GM21576 (cell line): Measurements from ENCODE around the gene PITX1.
"Not testable (repeated sequence)": the region's sequence is repeated elsewhere in the genome, so short reads cannot be mapped to it uniquely, and the experiment has no call there.

Experiments
- ATAC-seq: cut with Tn5 transposase; IDR thresholded peaks from one replicate; pipeline ENCODE4 v1.9.1; 2021; ENCODE audit warnings: mild to moderate bottlenecking, moderate library complexity; ENCODE audit not compliant: unreplicated experiment

PITX1 gene

DNA sequence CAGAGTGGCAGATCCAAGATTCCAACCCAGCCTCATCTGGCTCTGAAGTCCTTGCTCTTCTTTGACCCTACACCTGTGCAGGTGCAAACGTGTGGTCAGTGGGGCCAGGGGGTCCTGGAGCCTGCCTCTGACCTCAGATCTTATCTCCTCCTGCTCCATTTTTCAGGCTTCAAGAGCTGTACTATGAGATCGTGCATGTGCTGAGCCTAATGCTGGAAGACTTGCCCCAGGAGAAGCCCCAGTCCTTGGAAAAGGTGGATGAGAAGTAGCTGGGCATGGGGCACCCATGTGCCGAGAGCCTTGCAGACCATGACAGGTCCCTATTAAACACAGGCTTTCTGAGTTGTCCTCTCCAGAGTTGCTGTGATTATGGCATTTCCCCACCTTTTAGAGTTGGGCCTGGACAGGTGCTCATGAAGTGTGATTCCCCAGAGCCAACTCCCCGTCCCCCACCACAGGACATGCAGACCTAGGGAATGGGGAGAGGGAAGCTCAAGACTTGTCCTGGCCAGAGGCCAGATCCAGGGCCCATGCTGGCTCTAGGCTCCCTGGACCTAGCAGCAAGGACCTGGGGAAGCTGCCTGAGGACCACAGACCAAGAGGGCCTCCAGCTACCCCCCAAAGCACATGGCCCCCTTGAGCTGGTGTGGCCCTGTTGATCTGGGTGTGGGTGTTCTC is 22.5 kb downstream of the PITX1 start:
- no peak for ATAC-seq

- ATAC-seq = no peak
Observed at GRCh38 chr5:135010502-135011354, 23.3 kb downstream of the PITX1 start.

DNA sequence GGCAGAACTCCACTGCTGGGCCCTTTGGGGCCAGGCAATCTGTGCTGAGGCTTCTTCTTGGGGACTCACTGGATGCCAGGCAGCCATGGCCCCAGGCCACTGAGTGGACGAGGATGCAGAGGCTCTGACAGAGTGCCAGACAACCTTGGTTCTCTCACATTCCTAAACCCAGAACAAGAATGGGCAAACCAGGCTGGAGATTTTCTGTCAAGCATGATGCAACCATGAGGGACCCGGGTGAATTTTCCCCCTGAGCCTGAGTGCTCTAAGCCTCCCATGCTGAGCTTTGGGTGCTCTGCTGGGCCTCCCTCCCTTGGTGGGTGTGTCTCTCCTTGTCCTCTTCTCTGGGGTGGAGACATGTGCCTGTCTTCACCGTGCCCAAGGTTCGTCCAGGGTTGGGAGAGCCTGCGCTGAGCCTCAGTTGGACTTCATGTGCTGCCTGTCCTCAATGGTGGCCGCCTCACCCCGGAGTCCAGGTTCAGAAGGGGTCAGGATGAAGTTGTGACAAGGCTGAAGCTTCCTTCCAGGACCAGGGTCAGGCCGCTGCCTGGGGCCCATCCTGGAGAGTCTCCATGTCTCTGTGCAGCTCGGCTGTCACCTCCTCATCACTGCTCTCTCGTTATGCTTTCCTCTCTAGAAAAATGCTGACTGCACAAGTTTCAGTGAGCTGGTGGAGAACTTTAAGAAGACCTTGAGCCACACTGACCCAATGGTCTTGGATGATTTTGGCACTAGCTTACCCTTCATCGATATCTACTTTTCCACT is 24.1 kb downstream of the PITX1 start:
- no peak for ATAC-seq

DNA sequence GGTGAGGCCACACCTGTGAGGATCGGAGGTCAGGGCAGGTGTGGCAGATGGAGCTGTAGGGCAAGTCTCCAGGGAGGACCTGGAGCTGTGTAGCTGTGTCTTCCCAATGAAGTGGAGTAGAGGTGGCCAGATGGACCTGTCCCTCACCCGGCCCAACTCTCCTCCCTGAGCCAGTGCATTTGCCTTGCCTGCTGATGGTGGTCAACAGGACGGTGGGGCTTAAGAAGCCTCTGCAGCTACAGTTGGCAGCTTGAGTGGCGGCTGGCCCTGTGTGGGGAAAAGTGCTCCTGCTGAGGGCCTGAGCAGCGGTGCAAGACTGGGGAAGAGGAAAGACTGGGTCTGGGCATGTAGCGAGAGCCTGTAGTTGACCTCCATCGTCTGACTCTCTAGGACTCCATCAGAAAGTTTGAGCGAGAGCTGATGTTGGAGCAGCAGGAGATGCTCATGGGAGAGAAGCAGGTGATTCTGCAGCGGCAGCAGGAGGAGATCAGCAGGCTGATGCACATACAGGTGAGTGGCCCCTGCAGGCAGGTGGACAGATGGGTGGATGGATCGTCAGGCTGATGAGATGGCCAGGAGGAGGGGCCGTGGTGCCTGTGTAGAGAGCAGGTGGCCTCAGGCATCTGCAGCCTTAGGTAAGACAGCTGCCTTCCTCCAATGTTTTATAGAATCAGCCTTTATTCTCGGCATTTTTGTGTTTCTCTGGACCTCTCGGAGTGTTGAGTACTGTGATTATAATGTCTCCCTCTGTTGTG is 24.9 kb downstream of the PITX1 start:
- no peak for ATAC-seq

- ATAC-seq = no peak
Observed at GRCh38 chr5:135008556-135008955, 25.5 kb downstream of the PITX1 start.

- no peak for ATAC-seq
Observed at GRCh38 chr5:135007749-135008363, 26.2 kb downstream of the PITX1 start.

GRCh38 chr5:135007305-135007704 is 26.7 kb downstream of the PITX1 start:
- no peak for ATAC-seq

DNA sequence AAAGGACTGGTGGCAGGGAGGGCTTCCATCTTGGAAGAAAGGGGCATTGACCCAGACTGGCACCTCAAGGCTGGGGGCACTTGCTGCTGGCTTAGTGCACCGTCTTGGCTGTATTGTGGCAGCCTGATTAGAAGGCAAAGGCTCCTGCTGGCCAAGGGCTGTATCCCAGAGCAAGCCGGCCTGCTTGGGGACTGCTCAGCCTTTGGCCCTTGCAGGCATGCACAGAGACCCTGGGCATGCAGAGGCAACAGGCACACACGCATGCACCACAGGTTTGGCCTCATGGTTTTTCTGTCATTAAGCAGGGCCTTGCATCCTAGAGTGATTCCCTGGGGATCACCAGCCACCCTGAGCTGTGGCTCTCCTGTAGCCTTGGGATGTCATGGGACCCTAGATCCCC is 29.0 kb downstream of the PITX1 start:
- no peak for ATAC-seq

- ATAC-seq = no peak
Observed at GRCh38 chr5:135004376-135004775, 29.7 kb downstream of the PITX1 start.

DNA sequence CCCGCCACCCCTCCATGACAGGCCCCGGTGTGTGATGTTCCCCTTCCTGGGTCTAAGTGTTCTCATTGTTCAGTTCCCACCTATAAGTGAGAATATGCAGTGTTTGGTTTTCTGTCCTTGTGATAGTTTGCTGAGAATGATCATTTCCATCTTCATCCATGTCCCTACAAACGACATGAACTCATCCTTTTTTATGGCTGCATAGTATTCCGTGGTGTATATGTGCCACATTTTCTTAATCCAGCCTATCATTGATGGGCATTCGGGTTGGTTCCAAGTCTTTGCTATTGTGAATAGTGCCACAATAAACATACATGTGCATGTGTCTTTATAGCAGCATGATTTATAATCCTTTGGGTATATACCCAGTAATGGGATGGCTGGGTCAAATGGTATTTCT is 36.0 kb downstream of the PITX1 start:
- ATAC-seq = not testable (repeated sequence)

- ATAC-seq = no peak
Observed at GRCh38 chr5:134997015-134997414, 37.0 kb downstream of the PITX1 start.

GRCh38 chr5:134995850-134996402 is 38.1 kb downstream of the PITX1 start:
- no peak for ATAC-seq

- no peak for ATAC-seq
Observed at GRCh38 chr5:134994560-134995156, 39.4 kb downstream of the PITX1 start.

- no peak for ATAC-seq
Observed at GRCh38 chr5:134993161-134993560, 40.9 kb downstream of the PITX1 start.

GRCh38 chr5:134992148-134992547 is 41.9 kb downstream of the PITX1 start:
- ATAC-seq = no peak

- not testable (repeated sequence) for ATAC-seq
Observed at GRCh38 chr5:134990183-134990582, 43.8 kb downstream of the PITX1 start.

- ATAC-seq = no peak
Observed at GRCh38 chr5:134989266-134989830, 44.7 kb downstream of the PITX1 start.

GRCh38 chr5:134982230-134982629 is 51.8 kb downstream of the PITX1 start:
- no peak for ATAC-seq

DNA sequence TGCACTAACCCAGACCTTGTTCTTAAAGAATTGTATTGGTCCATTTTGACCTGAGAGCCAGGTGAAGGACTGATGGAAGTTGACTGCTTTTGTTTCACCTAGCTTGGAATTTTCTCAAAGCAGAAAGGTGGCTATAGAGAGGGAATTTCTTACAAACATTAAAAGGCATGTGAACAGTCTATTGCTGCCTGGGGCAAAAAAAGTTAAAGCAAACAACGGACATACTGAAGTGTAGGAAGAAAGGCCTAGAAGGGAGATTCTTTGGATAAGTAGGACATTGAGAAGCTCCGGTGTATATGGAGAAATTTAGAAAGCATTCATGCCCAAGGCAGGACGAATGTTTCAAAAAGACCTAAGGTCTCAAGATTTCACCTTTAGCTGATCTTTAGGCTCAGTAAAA is 54.6 kb downstream of the PITX1 start:
- ATAC-seq = no peak
